Stimulated activated CD4-positive, alpha-beta T cell treated with anti-CD3 and anti-CD28 coated beads, Interleukin-2, amount 100 ng/mL, for 48 hours (primary cell): Measurements from ENCODE around the gene GTF3C1.
"Not testable (repeated sequence)": the region's sequence is repeated elsewhere in the genome, so short reads cannot be mapped to it uniquely, and the experiment has no call there.

ENCODE experiments used
- DNase-seq, 2 donors: peaks; one replicate each; pipeline ENCODE4 v3.0.0-alpha.2; 2020

The GTF3C1 gene

GRCh38 chr16:27549746-27550581 is at the start of gene GTF3C1, which contains the start of gene KATNIP:
TSS of gene GTF3C1 (minus strand) at chr16:27549913. CDS start at chr16:27549890, 23 bp downstream.
TSS of gene KATNIP (plus strand) at chr16:27550144. CDS start at chr16:27550171, 27 bp downstream.
- peak; percentile 100 for DNase-seq

- DNase-seq: no peak
These were observed 49.3 kb upstream of the GTF3C1 start for GRCh38 chr16:27598931-27599565.

- DNase-seq: no peak
These were observed 48.5 kb upstream of the GTF3C1 start for GRCh38 chr16:27598220-27598619.

- DNase-seq: no peak
These were observed 47.6 kb upstream of the GTF3C1 start for GRCh38 chr16:27597361-27597760.

GRCh38 chr16:27596411-27596810 is 46.7 kb upstream of the GTF3C1 start:
- no peak for DNase-seq

- no peak for DNase-seq
These were observed 46.3 kb upstream of the GTF3C1 start for GRCh38 chr16:27595993-27596392.

GRCh38 chr16:27595475-27595874 is 45.8 kb upstream of the GTF3C1 start:
- no peak for DNase-seq

- no peak for DNase-seq
These were observed 42.1 kb upstream of the GTF3C1 start for GRCh38 chr16:27591837-27592236.

GRCh38 chr16:27588057-27588456 is 38.3 kb upstream of the GTF3C1 start:
- no peak for DNase-seq

- DNase-seq: no peak
These were observed 37.0 kb upstream of the GTF3C1 start for GRCh38 chr16:27586711-27587110.

GRCh38 chr16:27585200-27585599 is 35.5 kb upstream of the GTF3C1 start:
- DNase-seq: no peak

GRCh38 chr16:27583634-27584033 is 33.9 kb upstream of the GTF3C1 start:
- DNase-seq: no peak

GRCh38 chr16:27582883-27583282 is 33.2 kb upstream of the GTF3C1 start:
- no peak for DNase-seq

GRCh38 chr16:27579087-27579980 is 29.6 kb upstream of the GTF3C1 start:
- no peak for DNase-seq

- no peak for DNase-seq
These were observed 27.0 kb upstream of the GTF3C1 start for GRCh38 chr16:27576729-27577128.

- DNase-seq: no peak
These were observed 23.0 kb upstream of the GTF3C1 start for GRCh38 chr16:27572711-27573110.

- DNase-seq: no peak
These were observed 22.0 kb upstream of the GTF3C1 start for GRCh38 chr16:27571433-27572326.

- DNase-seq: not testable (repeated sequence)
These were observed 21.3 kb upstream of the GTF3C1 start for GRCh38 chr16:27570986-27571385.

- no peak for DNase-seq
These were observed 18.4 kb upstream of the GTF3C1 start for GRCh38 chr16:27568077-27568476.

GRCh38 chr16:27566417-27566816 is 16.7 kb upstream of the GTF3C1 start:
- no peak for DNase-seq

- no peak for DNase-seq
These were observed 14.5 kb upstream of the GTF3C1 start for GRCh38 chr16:27564224-27564623.

- no peak for DNase-seq
These were observed 11.5 kb upstream of the GTF3C1 start for GRCh38 chr16:27561216-27561615.
